Cerebellar nuclear complex (tissue), 1 donor: Measurements from ENCODE around the gene OR1Q1.
"Not testable (repeated sequence)": the region's sequence is repeated elsewhere in the genome, so short reads cannot be mapped to it uniquely, and the experiment has no call there.

ENCODE experiments used
- DNase-seq, 2 experiments: peaks; one replicate each; lab custom pipeline; 2025; lab: John Stamatoyannopoulos, UW

The OR1Q1 gene, protein sequence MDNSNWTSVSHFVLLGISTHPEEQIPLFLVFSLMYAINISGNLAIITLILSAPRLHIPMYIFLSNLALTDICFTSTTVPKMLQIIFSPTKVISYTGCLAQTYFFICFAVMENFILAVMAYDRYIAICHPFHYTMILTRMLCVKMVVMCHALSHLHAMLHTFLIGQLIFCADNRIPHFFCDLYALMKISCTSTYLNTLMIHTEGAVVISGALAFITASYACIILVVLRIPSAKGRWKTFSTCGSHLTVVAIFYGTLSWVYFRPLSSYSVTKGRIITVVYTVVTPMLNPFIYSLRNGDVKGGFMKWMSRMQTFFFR

DNA sequence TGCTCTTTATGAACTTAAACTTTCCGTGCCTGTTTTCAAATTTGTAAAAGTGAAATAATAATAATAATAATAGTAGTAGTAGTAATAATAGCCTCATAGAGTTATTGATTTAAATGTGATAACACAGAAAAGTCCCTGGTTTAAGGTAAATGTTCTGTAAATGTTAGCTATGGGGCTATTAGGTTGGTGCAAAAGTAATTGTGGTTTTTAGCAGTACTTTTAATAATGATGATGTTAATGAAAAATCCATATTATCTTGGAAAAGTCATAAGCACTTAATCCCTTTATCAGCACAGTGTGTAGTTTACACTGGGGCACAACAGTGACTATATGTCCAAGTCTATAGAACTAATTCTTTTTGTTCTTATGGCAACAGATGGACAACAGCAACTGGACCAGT is at the start of gene OR1Q1:
Gene OR1Q1 (plus strand): TSS at position 377 of the 400 bp plus-strand sequence. CDS start 0 bp downstream, at position 377.
- DNase-seq, result no peak

DNA sequence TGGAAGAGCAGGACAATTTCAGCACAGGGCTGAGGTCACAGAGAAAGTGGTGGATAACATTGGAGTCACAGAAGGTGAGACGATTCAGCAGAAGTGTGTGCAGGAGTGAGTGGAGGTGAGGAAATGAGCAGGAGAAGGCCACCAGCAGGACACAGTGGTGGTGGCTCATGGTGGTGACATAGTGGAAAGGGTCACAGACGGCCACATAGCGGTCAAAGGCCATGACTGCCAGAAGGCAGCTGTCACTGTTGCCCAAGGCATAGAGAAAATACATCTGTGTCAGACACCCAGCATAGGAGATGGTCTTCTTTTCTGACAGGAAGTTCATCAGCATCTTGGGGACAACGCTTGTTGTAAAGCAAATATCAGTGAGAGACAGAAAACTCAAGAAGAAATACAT is 46.6 kb upstream of the OR1Q1 start:
- no peak for DNase-seq

DNA sequence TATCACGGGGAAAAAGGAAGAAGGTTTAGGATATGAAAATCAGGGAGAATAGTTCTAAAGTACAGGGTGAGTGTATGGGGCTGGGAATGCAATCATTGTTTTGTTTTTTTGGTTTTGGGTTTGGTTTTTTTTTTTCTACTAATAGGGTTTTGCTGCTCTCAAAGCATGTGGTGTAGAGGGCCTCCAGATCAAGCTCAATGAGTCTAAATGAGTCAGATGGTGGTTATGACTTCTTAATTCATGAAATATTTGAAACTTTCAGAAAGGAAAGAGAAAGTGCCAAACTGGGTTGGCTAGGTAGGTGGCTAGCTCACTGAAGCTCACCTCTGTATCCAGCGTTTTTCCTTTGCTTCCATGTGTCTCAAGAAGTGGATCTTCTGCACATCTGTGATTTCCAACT is 42.1 kb upstream of the OR1Q1 start:
- DNase-seq, result no peak

DNA sequence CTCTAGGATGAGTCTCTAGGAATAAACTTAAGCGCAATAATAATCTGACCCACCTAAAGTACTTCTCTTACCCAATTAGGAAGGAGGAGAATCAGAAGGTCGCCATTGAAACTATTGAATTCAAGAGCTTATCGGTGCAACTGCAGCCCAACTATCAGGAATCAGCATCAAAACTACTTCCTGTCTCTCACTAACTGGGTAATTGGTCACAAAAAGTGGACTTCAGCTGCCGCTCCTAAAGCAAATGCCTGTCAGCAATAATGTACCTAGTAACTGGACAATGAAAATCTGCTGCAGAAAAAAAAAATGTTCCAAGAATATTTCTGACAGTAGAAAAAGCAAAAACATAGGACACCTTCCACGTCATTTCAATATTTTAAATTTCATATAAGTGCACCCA is 34.7 kb upstream of the OR1Q1 start:
- DNase-seq, result no peak

DNA sequence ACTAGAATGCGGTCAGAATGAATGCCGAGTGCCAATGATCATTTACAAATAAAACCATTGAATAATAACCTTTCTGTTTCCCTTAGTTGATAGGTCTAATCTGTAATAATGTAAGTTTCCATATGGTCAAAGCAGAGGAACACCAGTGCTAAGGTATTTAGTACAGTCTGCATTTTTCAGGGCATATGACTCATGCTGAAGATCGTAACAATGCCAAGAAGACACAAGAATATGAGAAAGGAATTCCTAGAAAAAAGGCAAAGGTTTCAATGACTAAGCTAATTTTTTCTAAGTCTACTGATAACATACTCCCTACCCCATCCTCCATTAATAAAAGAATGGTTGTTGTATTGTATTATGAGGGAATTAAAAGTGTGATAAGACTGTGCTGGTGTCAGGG is 34.2 kb upstream of the OR1Q1 start:
- no peak for DNase-seq

DNA sequence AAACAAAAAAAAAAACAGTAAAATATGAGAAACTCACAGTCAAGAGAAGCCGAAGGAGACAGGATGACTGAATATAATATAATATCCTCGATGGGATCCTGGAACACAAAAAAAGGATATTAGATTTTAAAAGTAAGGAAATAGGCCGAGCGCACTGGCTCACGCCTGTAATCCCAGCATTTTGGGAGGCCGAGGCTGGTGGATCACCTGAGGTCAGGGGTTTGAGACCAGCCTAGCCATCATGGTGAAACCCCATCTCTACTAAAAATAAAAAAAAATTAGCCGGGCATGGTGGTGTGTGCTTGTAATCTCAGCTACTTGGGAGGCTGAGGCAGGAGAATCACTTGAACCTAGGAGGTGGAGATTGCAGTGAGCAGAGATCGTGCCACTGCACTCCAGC is 31.3 kb upstream of the OR1Q1 start, which contains the start of gene OR1L8:
Gene OR1L8 (minus strand): TSS at position 101 of the 400 bp plus-strand sequence. CDS start 14,907 bp downstream, outside the sequence.
- not testable (repeated sequence) for DNase-seq

DNA sequence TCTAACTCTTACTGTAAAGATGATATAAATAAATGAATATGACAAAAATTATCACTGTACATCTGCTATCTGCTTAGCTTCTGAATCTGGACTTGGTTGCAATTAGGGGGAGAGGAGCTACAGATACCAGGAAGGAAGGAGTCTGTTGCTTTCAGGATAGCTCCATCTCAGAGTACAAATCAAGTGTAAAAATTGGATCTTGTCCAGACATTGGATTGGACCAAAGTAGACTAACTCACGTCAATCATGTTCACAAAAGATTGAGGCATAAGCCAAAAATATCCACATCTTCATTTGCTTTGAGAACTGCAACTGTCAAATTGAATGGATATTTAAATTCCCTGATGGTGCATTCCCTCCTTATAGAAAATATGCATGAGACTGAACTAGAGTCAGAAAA is 8.8 kb upstream of the OR1Q1 start:
- no peak for DNase-seq

DNA sequence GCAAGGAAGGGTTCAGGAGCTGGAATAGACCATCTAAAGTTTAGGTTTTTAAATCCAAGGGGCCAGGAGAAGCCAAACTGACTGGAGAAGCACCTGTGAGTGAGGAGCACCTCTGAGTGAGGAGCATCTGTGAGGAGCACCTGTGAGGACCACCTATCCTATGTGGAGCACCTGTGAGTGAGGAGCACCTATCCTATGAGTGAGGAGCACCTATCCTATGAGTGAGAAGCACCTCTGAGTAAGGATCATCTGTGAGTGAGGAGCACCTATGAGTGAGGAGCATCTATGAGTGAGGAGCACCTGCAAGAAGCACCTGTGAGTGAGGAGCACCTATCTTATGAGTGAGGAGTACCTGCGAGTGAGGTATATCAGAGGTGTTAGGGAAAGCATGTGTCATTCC is 8.0 kb upstream of the OR1Q1 start:
- no peak for DNase-seq

DNA sequence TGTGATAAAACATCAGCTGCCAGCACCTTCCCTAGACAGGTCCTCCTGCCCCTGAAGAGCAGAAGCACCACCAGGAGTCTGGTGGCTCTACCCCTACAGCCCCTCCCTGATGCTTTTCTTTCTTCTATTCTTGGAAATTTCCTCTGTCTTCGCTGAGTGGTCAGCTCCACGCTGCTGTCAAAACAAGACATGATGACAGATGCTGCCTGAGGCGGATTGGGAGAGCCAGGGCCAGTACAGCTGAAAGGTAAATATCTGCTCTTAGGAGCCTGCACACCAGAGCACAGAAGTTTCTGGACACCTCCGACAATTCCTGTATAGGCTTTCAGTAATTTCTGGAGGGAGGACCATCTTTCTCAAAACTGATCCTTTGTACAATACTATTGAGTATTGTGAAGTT is 4.7 kb upstream of the OR1Q1 start:
- DNase-seq, result no peak

DNA sequence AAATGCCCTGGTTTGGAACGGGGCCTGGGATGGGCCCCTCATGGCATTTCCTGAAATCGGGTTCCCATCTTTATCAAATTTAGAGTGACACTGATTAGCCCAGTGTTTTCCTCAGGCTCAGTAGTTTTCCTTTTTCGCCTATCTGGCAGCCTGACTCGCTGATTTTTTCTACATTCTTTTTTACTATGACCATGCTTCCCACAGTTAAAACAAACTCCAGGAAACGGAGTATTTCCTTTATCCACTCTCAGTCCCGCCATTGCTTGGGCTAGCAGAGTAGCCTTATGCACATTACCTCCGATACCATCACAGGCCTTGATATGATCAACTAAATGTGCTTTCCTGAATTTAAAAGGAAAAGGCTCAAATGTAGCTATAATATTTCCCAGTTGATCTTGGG is 5.5 kb downstream of the OR1Q1 start:
- no peak for DNase-seq

DNA sequence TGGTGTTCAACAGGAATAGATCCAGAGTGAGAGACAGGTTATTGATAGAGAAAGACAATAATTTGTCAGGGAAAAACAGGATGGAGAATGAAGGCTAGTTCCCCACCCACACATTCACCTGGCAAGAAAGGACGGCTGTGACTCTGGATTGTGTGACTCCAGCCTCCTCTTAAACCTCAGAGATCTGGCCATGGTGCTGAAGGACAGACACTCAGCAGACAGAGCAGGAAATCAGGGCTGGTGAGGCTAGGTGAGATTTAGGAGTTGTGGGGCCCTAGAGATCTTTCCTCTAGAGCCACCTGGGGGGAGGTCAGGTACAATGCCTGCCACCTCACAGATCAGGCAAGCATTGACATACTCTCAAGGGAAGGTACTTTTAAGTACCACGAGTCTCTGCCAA is 27.7 kb downstream of the OR1Q1 start:
- no peak for DNase-seq

DNA sequence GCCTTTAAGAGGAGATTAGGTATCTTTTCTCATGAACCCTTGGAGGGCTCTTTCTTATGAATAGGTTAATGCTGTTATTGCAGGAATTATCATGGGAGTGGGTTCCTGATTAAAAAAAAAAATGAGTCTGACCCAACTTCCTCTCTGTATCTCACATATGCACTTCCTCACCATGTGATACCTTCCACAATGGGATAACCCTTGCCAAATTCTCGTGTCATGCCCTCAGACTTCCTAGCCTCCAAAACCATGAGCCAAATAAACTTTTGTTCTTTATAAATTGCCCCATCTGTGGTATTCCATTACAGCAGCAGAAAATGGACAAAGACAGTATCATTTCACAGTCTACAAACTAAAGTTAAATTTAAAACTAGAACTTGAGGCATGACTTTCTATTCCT is 41.8 kb downstream of the OR1Q1 start:
- DNase-seq, result no peak

DNA sequence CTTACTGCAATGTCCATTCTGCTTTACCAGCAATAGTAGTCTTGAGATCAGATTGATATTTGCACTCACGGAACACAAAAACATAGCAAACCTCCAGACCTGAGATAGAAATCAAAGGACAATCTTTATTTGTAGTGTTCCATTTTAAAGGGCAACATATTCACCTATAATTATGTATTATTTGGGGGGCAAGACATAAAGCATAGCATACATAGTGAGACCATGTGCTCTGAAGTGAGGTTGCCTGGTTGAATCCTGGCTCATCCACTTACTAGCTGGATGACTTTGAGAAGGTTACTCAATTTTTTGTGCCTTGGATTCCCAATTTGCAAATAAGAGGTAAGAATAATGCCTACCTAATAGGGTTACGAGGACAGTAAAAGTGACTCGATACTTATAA is 43.0 kb downstream of the OR1Q1 start, which contains the start of gene OR1B1:
Gene OR1B1 (minus strand): TSS at position 101 of the 400 bp plus-strand sequence.
- DNase-seq, result no peak

DNA sequence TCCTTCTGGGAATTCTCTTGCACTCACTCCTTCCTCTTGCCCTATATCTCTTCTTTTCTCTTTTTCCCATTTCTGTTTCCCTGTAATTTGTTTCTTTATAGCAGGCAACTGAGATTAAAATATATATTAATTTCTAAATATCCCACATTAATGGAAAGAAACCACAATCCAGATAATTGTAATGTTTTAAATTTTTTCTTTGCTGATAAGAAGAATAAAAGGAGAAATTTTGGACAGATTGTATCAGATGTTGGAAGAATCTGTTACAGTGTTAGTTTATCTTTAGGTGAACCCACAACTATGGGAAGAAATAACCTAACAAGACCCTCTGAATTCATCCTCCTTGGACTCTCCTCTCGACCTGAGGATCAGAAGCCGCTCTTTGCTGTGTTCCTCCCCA is 46.9 kb downstream of the OR1Q1 start, which contains the start of gene OR1L1:
Gene OR1L1 (plus strand): TSS at position 301 of the 400 bp plus-strand sequence. CDS start 0 bp downstream, at position 301.
- no peak for DNase-seq
